HG03378 (cell line): ENCODE results near the gene TUBB3.
"Not testable (repeated sequence)": the region's sequence is repeated elsewhere in the genome, so short reads cannot be mapped to it uniquely, and the experiment has no call there.

Source experiments
- ATAC-seq: cut with Tn5 transposase; IDR thresholded peaks from one replicate; pipeline ENCODE4 v1.9.1; 2021; ENCODE audit warnings: mild to moderate bottlenecking, moderate library complexity; ENCODE audit not compliant: unreplicated experiment

Gene TUBB3

DNA sequence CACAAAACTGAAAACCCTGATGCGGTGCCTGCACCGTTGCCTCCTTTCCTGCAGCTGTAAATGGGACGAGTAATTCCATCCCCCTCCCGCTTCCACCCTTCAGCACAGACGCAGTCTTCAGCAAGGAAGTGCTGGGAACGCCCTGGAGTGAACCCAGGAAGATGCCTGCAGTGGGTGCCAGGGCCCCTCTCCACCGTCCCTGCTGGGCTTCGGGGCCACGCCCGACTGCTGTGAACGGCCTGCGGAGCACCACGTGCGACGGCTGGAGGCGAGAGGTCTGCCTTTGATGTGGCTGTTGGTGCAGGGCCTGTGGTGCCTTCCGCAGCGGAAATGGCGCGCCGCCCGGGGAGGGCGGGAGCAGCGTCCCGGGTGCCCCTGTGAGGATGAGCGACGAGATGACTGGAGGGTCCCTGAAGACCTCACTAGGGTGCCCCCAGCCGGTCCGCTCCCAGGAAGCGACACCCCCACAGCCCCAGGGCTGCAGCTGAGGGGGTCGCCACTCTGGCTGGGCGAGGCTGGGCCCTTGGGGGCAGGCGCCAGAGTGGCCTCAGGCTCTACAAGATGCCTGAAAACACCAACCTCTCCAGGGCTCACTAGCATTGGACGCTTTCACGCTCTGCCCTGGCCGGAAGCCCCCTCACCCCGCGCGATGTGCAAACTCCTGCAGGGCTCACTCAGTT is 5.2 kb upstream of the TUBB3 start:
- ATAC-seq = peak; percentile 75

GRCh38 chr16:89918453-89919347 is 4.4 kb upstream of the TUBB3 start, which contains the start of gene MC1R:
Gene MC1R, plus strand, starts transcription at chr16:89918862. Its CDS starts 397 bp downstream, at chr16:89919259.
- no peak for ATAC-seq

- no peak for ATAC-seq
Observed at GRCh38 chr16:89919535-89920406, 3.4 kb upstream of the TUBB3 start.

- ATAC-seq = no peak
Observed at GRCh38 chr16:89920723-89921122, 2.4 kb upstream of the TUBB3 start.

DNA sequence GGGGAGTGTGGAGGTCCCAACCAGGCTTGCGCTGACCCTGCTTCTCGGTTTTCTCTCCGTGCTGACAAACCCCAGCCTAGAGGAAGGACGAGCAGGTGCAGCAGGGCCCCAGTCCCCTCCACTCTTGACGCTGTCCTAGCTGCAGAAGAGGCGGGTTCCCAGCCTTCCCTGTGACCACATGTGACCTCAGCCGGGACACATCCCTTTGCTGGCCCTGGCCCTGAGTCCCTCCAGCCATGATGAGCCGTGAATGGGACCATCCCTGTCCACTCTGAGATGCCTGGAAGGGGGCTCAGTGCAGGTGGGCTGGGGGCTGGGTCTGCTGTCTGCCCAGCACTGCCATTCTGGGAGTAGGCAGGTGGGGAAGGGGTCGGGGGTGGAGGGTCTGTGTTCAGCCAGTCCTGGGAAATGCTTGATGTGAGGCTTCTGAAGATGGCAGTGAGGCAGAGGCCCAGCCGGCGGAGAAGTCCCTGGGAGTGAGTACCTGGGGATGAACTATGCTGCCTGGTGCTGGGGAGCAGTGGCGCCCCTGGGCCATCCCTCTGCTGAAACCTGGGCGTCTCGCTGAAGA is 1.9 kb upstream of the TUBB3 start:
- ATAC-seq = no peak

DNA sequence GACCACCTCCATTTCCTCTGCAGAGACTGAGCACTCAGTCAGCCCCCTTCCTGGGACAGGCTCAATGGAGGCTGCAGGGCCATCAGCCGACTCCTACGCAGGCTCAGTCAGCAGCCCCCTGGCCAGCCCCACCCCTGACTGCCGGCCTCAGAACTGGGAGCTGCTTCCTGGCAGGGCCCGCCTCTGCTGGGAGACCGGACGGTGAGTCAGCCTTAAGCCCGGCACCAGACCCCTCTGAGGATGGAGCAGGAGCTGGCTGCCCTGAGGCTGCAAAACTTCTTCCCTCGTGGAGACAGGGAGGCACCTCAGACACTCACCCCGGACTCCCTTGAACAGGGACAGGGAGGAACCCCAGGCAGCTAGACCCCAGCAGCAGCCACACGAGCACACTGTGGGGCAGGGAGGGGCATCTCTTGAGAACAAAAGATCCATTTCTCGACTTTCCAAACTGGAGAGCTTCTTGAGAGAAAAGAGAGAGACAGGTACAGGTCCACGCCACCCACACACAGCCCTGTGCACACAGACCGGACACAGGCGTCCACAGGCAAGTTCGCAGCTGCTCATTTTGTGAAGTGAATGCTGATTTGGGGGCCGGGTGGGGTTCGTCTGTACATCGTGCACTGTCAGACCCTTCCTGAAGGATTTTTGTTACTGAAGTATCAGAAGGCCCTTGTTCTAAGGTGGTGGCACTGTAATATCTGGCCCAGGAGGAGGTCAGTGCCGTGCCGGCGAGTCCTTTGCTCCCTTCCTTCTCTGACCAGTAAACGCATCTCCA is 1.3 kb upstream of the TUBB3 start:
- ATAC-seq = no peak

DNA sequence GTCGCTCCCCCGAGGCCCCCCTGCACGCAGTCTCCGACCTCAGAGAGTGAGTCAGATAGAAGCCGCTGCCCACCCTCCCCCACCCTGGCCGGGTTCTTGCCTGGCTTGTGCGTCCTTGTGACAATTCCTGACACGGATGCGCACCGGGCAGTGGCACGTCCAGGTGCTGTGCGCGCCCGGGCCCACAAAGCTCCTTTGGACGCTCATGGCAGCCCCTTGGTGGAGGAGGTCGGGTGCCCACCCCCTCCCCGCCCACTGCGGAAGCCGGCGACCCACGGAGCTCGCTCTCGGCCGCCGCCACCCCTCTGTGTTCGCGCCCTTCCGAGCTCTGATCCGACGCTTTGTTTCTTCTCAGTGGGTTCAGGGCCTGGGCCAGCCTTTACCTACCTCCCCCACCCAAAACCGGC is 662 bp upstream of the TUBB3 start:
- ATAC-seq = no peak

DNA sequence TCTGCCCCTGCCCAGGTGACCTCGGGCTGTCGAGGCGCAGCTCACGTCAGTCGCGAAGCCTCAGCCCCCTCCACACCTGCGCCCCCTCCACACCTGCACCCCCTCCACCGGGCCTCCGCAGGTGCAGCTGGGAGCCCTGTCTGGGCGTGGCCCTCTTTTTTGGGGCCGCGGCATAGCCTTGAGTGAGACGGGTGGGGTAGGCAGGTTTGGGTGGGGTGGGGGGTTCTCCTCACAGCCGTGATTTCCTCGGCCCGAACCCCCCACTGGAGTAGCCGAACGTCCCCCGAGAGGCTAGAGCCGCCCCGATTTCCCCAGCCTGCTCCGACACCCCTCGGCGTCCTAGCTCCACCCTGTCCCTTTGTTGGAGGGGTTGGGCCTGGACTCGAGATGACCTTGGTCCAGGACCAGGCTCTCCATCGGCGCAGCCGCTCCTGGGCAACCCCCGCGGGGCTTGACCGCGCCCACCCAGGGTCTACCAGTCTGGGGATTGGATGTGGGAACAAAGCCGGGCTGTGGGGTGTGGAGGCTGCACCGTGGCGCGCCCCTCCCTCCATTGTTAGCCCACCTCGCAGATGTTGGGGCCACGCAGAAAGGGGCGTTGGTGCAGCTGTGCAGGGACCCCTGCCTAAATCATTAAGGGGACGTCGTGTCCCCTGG is 626 bp downstream of the TUBB3 start:
- ATAC-seq = no peak

- no peak for ATAC-seq
Observed at GRCh38 chr16:89924297-89924924, 1.3 kb downstream of the TUBB3 start.

DNA sequence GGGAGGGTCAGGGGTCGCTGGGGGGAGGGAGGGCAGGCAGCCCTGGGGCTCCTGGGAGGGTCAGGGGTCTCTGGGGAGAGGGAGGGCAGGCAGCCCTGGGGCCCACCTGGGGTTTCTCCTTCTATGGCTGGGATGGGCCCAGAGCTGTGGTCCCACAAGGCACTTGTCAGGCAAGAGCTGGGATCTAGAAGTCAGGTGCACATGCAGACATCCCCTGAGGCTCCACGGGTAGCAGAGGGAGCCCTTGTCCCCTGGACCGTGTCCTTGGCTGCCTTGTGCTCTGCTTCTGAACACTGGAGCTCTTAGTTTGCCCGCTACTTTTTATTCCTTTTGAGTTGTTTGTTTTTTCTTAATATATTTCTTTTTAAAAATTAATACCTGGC is 1.8 kb downstream of the TUBB3 start:
- ATAC-seq = no peak

GRCh38 chr16:89925596-89926079 is 2.5 kb downstream of the TUBB3 start:
- no peak for ATAC-seq

- no peak for ATAC-seq
Observed at GRCh38 chr16:89931305-89931896, 8.3 kb downstream of the TUBB3 start.

DNA sequence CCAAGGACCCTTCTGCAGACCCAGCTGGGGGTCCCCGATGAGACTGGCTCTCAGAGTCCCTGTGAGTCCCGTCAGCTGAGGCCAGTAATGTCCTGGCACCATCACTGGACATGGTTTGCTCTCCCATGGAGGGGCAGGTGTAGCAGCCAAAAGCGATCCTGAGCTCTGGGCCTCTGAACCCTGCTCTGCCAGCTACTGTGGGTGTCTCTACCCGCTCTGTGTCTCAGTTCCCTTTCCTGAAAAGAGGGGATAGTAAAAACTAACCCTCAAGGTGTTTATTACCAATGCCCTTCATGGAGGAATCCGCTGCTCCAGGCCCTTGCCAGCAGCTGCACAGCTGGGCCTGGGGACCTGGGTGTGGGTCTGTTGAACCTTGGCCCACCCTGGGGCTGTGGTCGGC is 8.8 kb downstream of the TUBB3 start:
- no peak for ATAC-seq

DNA sequence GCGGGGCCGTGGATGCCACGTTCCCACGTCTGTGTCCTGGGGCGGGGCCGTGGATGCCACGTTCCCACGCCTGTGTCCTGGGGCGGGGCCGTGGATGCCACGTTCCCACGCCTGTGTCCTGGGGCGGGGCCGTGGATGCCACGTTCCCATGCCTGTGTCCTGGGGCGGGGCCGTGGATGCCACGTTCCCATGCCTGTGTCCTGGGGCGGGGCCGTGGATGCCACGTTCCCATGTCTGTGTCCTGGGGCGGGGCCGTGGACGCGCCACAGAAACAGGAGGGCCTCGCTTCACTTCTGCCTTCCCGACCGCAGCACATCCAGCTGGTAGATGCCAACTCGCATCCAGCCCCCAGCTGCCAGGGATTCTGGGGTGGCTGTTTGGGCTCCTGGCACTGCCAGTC is 10.9 kb downstream of the TUBB3 start:
- ATAC-seq = not testable (repeated sequence)

GRCh38 chr16:89934611-89935553 is 11.7 kb downstream of the TUBB3 start:
- ATAC-seq = no peak

DNA sequence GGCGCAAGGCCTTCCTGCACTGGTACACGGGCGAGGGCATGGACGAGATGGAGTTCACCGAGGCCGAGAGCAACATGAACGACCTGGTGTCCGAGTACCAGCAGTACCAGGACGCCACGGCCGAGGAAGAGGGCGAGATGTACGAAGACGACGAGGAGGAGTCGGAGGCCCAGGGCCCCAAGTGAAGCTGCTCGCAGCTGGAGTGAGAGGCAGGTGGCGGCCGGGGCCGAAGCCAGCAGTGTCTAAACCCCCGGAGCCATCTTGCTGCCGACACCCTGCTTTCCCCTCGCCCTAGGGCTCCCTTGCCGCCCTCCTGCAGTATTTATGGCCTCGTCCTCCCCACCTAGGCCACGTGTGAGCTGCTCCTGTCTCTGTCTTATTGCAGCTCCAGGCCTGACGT is 12.5 kb downstream of the TUBB3 start:
- not testable (repeated sequence) for ATAC-seq

DNA sequence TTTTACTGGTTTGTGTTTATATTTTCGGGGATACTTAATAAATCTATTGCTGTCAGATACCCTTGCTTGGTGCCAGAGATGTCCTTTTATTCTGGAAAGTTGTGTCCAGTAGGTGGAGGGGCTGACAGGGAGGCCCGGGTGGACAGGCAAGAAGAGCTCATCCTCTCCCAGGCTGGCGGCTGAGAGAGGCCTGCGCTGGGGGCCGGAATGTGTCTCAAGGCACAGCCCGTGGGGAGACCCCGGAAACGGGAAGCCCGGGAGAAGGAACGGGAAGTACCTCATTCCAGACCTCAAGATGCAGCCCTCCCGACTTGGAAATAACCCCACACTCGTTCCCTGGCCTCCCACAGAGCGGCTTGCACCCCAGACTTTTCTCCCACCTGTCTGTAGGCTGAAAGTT is 12.9 kb downstream of the TUBB3 start:
- ATAC-seq = no peak
